HG03060 (cell line): ENCODE measurements around the gene MOB1A.

Source experiments
- ATAC-seq: cut with Tn5 transposase; IDR thresholded peaks from one replicate; pipeline ENCODE4 v1.9.1; 2021; ENCODE audit warnings: low read depth, moderate number of reproducible peaks; ENCODE audit not compliant: unreplicated experiment

The MOB1A gene

GRCh38 chr2:74109551-74109950 lies 69.1 kb downstream of the MOB1A start:
- ATAC-seq: no peak

GRCh38 chr2:74107071-74107470 lies 71.6 kb downstream of the MOB1A start:
- no peak for ATAC-seq

GRCh38 chr2:74105413-74105812 lies 73.3 kb downstream of the MOB1A start:
- ATAC-seq: no peak

- ATAC-seq: no peak
Measured at GRCh38 chr2:74104839-74105238, 73.8 kb downstream of the MOB1A start.

- no peak for ATAC-seq
Measured at GRCh38 chr2:74103763-74104162, 74.9 kb downstream of the MOB1A start.
